ENCODE measurements around the gene PHLDA2. TPM values are rescaled to one million over a fixed set of nuclear protein-coding genes. Genes with fewer than 3 reads are reported as not detected.

The PHLDA2 gene
- total RNA-seq, 5 donors from 2014 or later (not counting 1 experiment from before 2014, with no cell fraction given): 0.65 to 1.3 (median 0.79) TPM

- no peak overlapping the region for H3K27ac ChIP-seq (ENCODE audit: low read length)
- H3K4me1 ChIP-seq (ENCODE audit: control insufficient read depth in 1 of 2, extremely low read depth in 1 of 2, insufficient read depth in 2 of 2, low read length in 2 of 2): no peaks in the 10 kb centered on the region
- DNase-seq (no peak), ATAC-seq (replicated peaks in 1 of 4) (no peak)
- H3K9me3 ChIP-seq: no peaks in the 10 kb centered on the region
- no peak overlapping the region for H3K27ac Mint-ChIP-seq
- CTCF ChIA-PET: interaction anchor here in 1 of 2 donors (0.5 to 1.2 kb wide), 2 partner anchors 13 to 53 kb away, joined by 3 read pairs; no protein-coding TSS in a partner anchor
- H3K9me3 Mint-ChIP-seq: no peaks in the 10 kb centered on the region
- H3K36me3 Mint-ChIP-seq: peaks cover 71% of the 10 kb centered on the region
- H3K27me3 Mint-ChIP-seq: no peaks in the 10 kb centered on the region
- 89% methylated on average over 4 of the region's 6 CpGs for WGBS (ENCODE audit: insufficient coverage)
- H3K36me3 ChIP-seq (ENCODE audit: control insufficient read depth in 2 of 2, extremely low read depth in 1 of 2, insufficient read depth in 1 of 2, low read length in 1 of 2): peaks cover 17 to 97% of the 10 kb centered on the region in 2 donors
- H3K4me3 Mint-ChIP-seq: no peak overlapping the region
- H3K4me3 ChIP-seq (ENCODE audit: control insufficient read depth in 1 of 2, extremely low read depth in 1 of 2, low read length in 1 of 2): no peak overlapping the region
- peaks cover 5 to 41% (median 15%) of the 10 kb centered on the region in 3 donors for H3K4me1 Mint-ChIP-seq
- H3K27me3 ChIP-seq (replicated peaks in 1 of 2; ENCODE audit: control insufficient read depth in 2 of 2, extremely low read depth in 1 of 2, insufficient read depth in 2 of 2, low read length in 1 of 2): no peaks in the 10 kb centered on the region
- POLR2A ChIA-PET: interaction anchor here in 1 of 2 donors (0.6 kb wide), 1 partner anchor 23 kb away, joined by 3 read pairs; no protein-coding TSS in a partner anchor
These were observed 39.2 kb upstream of the PHLDA2 start for GRCh38 chr11:2968341-2968900.

- CTCF ChIA-PET: interaction anchor here (0.6 kb wide), 2 partner anchors 93 to 659 kb away, joined by 3 read pairs; no protein-coding TSS in a partner anchor
- no peak overlapping the region for H3K27ac ChIP-seq (ENCODE audit: low read length)
- Mint-ChIP-seq H3K27ac (no peak overlapping the region), H3K9me3 (no peaks in the 10 kb centered on the region), H3K4me1 (peaks cover 23 to 46% (median 25%) of the 10 kb centered on the region in 3 donors), H3K27me3 (no peaks in the 10 kb centered on the region), H3K4me3 (no peak overlapping the region), H3K36me3 (peaks cover 72% of the 10 kb centered on the region)
- ATAC-seq (replicated peaks in 1 of 4): no peak
- 90% methylated on average over 4 of the region's 4 CpGs for WGBS (ENCODE audit: insufficient coverage)
- no peaks in the 10 kb centered on the region for H3K4me1 ChIP-seq (ENCODE audit: control insufficient read depth in 1 of 2, extremely low read depth in 1 of 2, insufficient read depth in 2 of 2, low read length in 2 of 2)
- no peaks in the 10 kb centered on the region for H3K27me3 ChIP-seq (replicated peaks in 1 of 2; ENCODE audit: control insufficient read depth in 2 of 2, extremely low read depth in 1 of 2, insufficient read depth in 2 of 2, low read length in 1 of 2)
- DNase-seq: no peak
- H3K9me3 ChIP-seq: no peaks in the 10 kb centered on the region
- peaks cover 17 to 91% of the 10 kb centered on the region in 2 donors for H3K36me3 ChIP-seq (ENCODE audit: control insufficient read depth in 2 of 2, extremely low read depth in 1 of 2, insufficient read depth in 1 of 2, low read length in 1 of 2)
- H3K4me3 ChIP-seq (ENCODE audit: control insufficient read depth in 1 of 2, extremely low read depth in 1 of 2, low read length in 1 of 2): no peak overlapping the region
- POLR2A ChIA-PET: no interaction called here
These were observed 35.6 kb upstream of the PHLDA2 start for GRCh38 chr11:2964782-2965181.

GRCh38 chr11:2963761-2964160, 34.5 kb upstream of the PHLDA2 start:
- Histone ChIP-seq H3K27ac (ENCODE audit: low read length) (no peak overlapping the region), H3K36me3 (ENCODE audit: control insufficient read depth in 2 of 2, extremely low read depth in 1 of 2, insufficient read depth in 1 of 2, low read length in 1 of 2) (peaks cover 13 to 91% of the 10 kb centered on the region in 2 donors), H3K27me3 (replicated peaks in 1 of 2; ENCODE audit: control insufficient read depth in 2 of 2, extremely low read depth in 1 of 2, insufficient read depth in 2 of 2, low read length in 1 of 2) (no peaks in the 10 kb centered on the region), H3K9me3 (no peaks in the 10 kb centered on the region), H3K4me3 (ENCODE audit: control insufficient read depth in 1 of 2, extremely low read depth in 1 of 2, low read length in 1 of 2) (no peak overlapping the region), H3K4me1 (ENCODE audit: control insufficient read depth in 1 of 2, extremely low read depth in 1 of 2, insufficient read depth in 2 of 2, low read length in 2 of 2) (no peaks in the 10 kb centered on the region)
- 96% methylated on average over 4 of the region's 6 CpGs for whole genome bisulfite sequencing (ENCODE audit: insufficient coverage)
- peaks cover 23 to 47% (median 25%) of the 10 kb centered on the region in 3 donors for H3K4me1 Mint-ChIP-seq
- H3K9me3 Mint-ChIP-seq: no peaks in the 10 kb centered on the region
- ChIA-PET POLR2A (interaction anchor here in 1 of 2 donors (0.7 kb wide), 2 partner anchors 37 to 69 kb away, joined by 3 read pairs; no protein-coding TSS in a partner anchor), CTCF (no interaction called here)
- H3K4me3 Mint-ChIP-seq: no peak overlapping the region
- peaks cover 75% of the 10 kb centered on the region for H3K36me3 Mint-ChIP-seq
- no peak for DNase-seq
- H3K27ac Mint-ChIP-seq: no peak overlapping the region
- ATAC-seq (replicated peaks in 1 of 4): no peak
- H3K27me3 Mint-ChIP-seq: no peaks in the 10 kb centered on the region

GRCh38 chr11:2963112-2963754, 34.0 kb upstream of the PHLDA2 start:
- Mint-ChIP-seq H3K27ac (no peak overlapping the region), H3K9me3 (no peaks in the 10 kb centered on the region), H3K4me1 (peaks cover 23 to 46% (median 25%) of the 10 kb centered on the region in 3 donors), H3K36me3 (peaks cover 75% of the 10 kb centered on the region), H3K27me3 (no peaks in the 10 kb centered on the region), H3K4me3 (no peak overlapping the region)
- H3K9me3 ChIP-seq: no peaks in the 10 kb centered on the region
- DNase-seq (no peak), ATAC-seq (replicated peaks in 1 of 4) (no peak)
- POLR2A ChIA-PET: interaction anchor here (0.7 kb wide), 2 partner anchors 9 to 69 kb away, joined by 3 to 11 read pairs; no protein-coding TSS in a partner anchor
- no peaks in the 10 kb centered on the region for H3K4me1 ChIP-seq (ENCODE audit: control insufficient read depth in 1 of 2, extremely low read depth in 1 of 2, insufficient read depth in 2 of 2, low read length in 2 of 2)
- H3K36me3 ChIP-seq (ENCODE audit: control insufficient read depth in 2 of 2, extremely low read depth in 1 of 2, insufficient read depth in 1 of 2, low read length in 1 of 2): peaks cover 18 to 91% of the 10 kb centered on the region in 2 donors
- CTCF ChIA-PET: no interaction called here
- 100% methylated on average over 4 of the region's 7 CpGs for WGBS (ENCODE audit: insufficient coverage)
- no peaks in the 10 kb centered on the region for H3K27me3 ChIP-seq (replicated peaks in 1 of 2; ENCODE audit: control insufficient read depth in 2 of 2, extremely low read depth in 1 of 2, insufficient read depth in 2 of 2, low read length in 1 of 2)
- no peak overlapping the region for H3K4me3 ChIP-seq (ENCODE audit: control insufficient read depth in 1 of 2, extremely low read depth in 1 of 2, low read length in 1 of 2)
- no peak overlapping the region for H3K27ac ChIP-seq (ENCODE audit: low read length)

- H3K36me3 Mint-ChIP-seq: peaks cover 72% of the 10 kb centered on the region
- Histone ChIP-seq H3K36me3 (ENCODE audit: control insufficient read depth in 2 of 2, extremely low read depth in 1 of 2, insufficient read depth in 1 of 2, low read length in 1 of 2) (peaks cover 16 to 94% of the 10 kb centered on the region in 2 donors), H3K9me3 (no peaks in the 10 kb centered on the region), H3K4me1 (ENCODE audit: control insufficient read depth in 1 of 2, extremely low read depth in 1 of 2, insufficient read depth in 2 of 2, low read length in 2 of 2) (no peaks in the 10 kb centered on the region), H3K27me3 (replicated peaks in 1 of 2; ENCODE audit: control insufficient read depth in 2 of 2, extremely low read depth in 1 of 2, insufficient read depth in 2 of 2, low read length in 1 of 2) (no peaks in the 10 kb centered on the region), H3K27ac (ENCODE audit: low read length) (no peak overlapping the region), H3K4me3 (ENCODE audit: control insufficient read depth in 1 of 2, extremely low read depth in 1 of 2, low read length in 1 of 2) (no peak overlapping the region)
- H3K27ac Mint-ChIP-seq: no peak overlapping the region
- ChIA-PET POLR2A (interaction anchor here in 1 of 2 donors (0.7 kb wide), 1 partner anchor 65 kb away, joined by 4 read pairs; no protein-coding TSS in a partner anchor), CTCF (no interaction called here)
- ATAC-seq (replicated peaks in 1 of 4): no peak
- H3K4me3 Mint-ChIP-seq: no peak overlapping the region
- H3K27me3 Mint-ChIP-seq: no peaks in the 10 kb centered on the region
- no peaks in the 10 kb centered on the region for H3K9me3 Mint-ChIP-seq
- peaks cover 18 to 39% (median 20%) of the 10 kb centered on the region in 3 donors for H3K4me1 Mint-ChIP-seq
- 89% methylated on average over 2 of the region's 5 CpGs for WGBS (ENCODE audit: insufficient coverage)
- DNase-seq: no peak
These were observed 31.9 kb upstream of the PHLDA2 start for GRCh38 chr11:2961080-2961479.

- 100% methylated on average over 1 of the region's 7 CpGs for WGBS (ENCODE audit: insufficient coverage)
- peaks cover 18 to 36% (median 23%) of the 10 kb centered on the region in 3 donors for H3K4me1 Mint-ChIP-seq
- no peak overlapping the region for H3K4me3 Mint-ChIP-seq
- H3K27me3 ChIP-seq (replicated peaks in 1 of 2; ENCODE audit: control insufficient read depth in 2 of 2, extremely low read depth in 1 of 2, insufficient read depth in 2 of 2, low read length in 1 of 2): no peaks in the 10 kb centered on the region
- H3K27ac Mint-ChIP-seq: no peak overlapping the region
- ATAC-seq (replicated peaks in 1 of 4) (no peak), DNase-seq (no peak)
- no peak overlapping the region for H3K27ac ChIP-seq (ENCODE audit: low read length)
- no peaks in the 10 kb centered on the region for H3K9me3 Mint-ChIP-seq
- CTCF ChIA-PET: interaction anchor here in 1 of 2 donors (1.2 kb wide), 1 partner anchor 12 kb away, joined by 4 read pairs; no protein-coding TSS in a partner anchor
- H3K27me3 Mint-ChIP-seq: no peaks in the 10 kb centered on the region
- H3K4me1 ChIP-seq (ENCODE audit: control insufficient read depth in 1 of 2, extremely low read depth in 1 of 2, insufficient read depth in 2 of 2, low read length in 2 of 2): no peaks in the 10 kb centered on the region
- POLR2A ChIA-PET: no interaction called here
- H3K36me3 Mint-ChIP-seq: peaks cover 73% of the 10 kb centered on the region
- H3K4me3 ChIP-seq (ENCODE audit: control insufficient read depth in 1 of 2, extremely low read depth in 1 of 2, low read length in 1 of 2): no peak overlapping the region
- H3K9me3 ChIP-seq: no peaks in the 10 kb centered on the region
- peaks cover 15 to 93% of the 10 kb centered on the region in 2 donors for H3K36me3 ChIP-seq (ENCODE audit: control insufficient read depth in 2 of 2, extremely low read depth in 1 of 2, insufficient read depth in 1 of 2, low read length in 1 of 2)
These were observed 30.9 kb upstream of the PHLDA2 start for GRCh38 chr11:2960139-2960538.

All from T-cell (primary cell).